HG03045 (cell line): Measurements from ENCODE around the gene DNAH8.
"Not testable (repeated sequence)": the region's sequence is repeated elsewhere in the genome, so short reads cannot be mapped to it uniquely, and the experiment has no call there.

Experiments used
- ATAC-seq: cut with Tn5 transposase; IDR thresholded peaks from one replicate; pipeline ENCODE4 v1.9.1; 2021; ENCODE audit warnings: mild to moderate bottlenecking, moderate library complexity; ENCODE audit not compliant: unreplicated experiment

The DNAH8 gene

DNA sequence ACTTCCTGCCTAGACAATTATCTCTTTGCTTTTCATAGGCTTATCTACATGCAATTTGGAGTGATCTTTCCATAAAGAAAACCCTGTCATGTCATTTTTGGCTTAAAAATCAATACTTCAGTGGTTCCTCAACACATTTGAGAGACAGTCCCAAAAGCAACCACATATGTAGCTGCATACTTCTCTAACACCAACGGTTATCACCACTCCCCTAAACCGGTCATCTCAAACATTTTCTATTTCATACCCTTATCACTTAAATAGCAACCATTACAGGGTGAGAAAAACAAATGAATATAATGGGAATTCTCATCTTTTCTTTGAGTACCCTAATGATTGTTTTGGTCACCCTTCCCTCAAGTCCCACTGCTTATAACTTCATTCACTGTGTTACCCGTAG lies 17.3 kb upstream of the DNAH8 start:
- ATAC-seq, result no peak

DNA sequence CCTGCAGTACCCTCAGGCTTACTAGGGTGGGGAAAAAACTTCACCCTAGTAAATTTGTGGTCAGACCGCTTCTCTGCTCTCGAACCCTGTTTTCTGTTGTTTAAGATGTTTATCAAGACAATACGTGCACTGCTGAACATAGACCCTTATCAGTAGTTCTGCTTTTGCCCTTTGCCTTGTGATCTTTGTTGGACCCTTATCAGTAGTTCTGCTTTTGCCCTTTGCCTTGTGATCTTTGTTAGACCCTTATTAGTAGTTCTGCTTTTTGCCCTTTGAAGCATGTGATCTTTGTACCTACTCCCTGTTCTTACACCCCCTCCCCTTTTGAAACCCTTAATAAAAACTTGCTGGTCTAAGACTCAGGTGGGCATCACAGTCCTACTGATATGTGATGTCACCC lies 15.4 kb upstream of the DNAH8 start:
- ATAC-seq, result not testable (repeated sequence)

DNA sequence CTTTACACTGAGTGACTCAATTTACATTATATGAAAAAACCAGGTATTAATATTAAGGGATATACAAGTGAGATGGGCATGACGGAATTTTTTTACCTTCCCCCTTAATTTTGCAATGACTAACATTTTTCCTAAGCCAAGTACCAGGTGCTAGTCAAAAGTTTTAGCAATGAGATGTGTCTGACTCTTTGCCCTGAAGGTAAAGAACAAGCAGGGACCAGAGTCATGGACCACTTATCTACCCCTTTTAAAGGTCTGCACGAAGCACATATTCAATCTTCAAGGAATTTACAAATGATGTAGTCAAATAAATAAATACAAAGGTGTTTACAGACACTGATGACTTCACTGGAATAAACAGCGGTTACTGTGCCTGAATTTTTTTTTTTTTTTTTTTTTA lies 13.6 kb upstream of the DNAH8 start:
- ATAC-seq, result no peak

DNA sequence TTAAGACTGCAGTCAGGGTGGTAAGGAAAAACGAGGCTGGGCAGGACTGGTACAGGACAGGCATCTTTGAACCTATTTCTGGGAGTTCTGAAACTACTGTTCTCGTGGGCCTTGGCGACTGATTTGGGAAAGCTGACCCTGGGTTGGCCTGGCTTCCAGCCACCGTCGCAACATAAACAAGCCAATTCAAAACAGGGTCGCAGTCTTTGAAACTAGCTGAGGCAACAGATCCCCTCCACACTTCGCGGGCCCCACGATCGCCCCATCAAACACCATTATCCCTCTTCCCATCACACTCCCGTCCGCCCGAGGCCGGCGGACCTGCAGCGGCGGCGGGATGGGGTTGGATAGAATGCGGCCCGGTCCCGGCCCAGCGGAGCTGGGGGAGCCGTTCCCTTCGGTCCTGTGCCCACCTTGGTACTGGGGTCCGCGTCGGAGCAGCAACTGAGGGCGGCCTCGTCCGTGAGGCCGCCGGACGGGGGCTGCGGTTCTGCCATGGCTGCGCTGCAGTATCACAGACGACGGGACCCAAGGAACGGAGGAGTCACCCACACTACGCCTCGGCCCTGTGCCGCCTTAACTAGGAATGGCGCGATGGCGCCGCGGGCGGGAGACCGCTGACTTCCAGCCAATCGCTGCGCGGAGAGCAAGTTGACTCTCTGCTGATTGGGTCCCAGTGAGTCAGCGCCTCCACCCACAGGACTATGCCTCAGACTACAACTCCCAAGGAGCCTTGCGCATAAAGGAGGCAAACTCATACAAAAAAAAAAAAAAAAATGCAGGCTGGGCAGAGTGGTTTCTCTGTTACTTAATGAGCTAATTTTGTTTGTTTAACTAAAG lies 12.3 kb upstream of the DNAH8 start, which contains the start of gene GLO1:
TSS of gene GLO1 (minus strand) at position 588 of the 840 bp plus-strand sequence. CDS start at position 497, 91 bp downstream.
- peak; percentile 99 for ATAC-seq

DNA sequence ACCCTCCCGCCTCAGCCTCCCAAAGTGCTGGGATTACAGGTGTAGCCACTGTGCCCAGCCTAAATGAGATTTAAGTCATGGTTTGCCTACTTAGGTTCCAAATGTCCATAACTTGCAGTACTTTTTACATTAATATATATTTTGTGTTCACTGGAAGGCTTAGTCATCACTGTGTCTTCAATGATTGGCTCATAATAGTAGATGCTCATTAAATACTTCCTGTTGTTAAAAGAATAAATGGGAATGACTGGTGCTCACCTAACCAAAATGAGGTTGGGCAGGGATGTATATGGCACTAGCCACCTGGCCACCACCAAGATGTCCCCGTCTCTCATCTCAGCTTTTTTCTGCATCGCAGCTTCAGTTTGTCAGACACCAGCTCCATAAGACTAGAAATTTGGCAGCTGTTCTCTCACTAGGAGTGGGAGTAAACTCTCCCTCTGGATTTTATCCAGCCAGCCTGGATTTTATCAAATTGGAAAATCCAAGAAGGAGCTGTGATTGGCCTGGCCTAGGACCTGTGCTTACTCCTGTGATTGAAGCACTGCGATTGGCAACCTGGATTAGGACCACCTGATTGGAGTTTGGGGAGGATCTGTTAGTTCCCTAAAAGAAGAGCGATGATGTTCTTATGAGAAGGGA lies 11.0 kb upstream of the DNAH8 start:
- no peak for ATAC-seq

DNA sequence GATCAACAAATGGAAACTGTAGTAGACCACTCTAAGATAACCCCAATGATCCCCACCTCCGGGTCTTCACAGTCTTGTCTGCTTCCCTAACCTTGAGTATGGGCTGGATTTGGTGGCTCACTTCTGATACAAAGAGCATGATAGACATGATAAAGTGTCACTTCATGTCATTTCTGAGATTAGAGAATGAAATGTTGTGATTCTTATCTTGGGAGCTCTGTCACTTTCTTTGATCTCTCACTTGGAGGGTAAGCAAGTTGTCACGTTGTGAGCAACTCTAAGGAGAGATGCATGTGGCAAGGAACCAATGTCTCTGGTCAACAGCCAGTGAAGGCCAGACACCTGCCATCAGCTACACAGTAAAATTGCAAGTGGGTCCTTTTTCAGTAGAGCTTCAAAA lies 9.2 kb upstream of the DNAH8 start:
- no peak for ATAC-seq

DNA sequence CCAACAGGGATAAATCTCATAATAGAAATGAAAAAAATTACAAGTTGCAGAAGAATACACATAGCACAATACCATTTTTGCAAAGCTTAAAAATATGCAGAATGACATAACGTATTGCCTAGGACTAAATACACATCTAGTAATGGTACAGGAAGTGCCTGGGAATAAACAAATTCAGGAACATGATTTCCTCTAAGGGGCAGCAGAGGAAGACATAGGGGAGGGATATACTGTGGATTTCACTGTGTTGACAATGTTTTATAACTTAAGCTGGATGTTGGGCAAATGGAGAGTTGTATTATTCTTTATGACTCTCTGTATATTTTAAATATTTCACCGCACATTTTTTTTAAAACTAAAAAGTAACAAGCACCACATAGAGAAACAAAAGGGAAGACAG lies 6.6 kb upstream of the DNAH8 start:
- ATAC-seq, result no peak

DNA sequence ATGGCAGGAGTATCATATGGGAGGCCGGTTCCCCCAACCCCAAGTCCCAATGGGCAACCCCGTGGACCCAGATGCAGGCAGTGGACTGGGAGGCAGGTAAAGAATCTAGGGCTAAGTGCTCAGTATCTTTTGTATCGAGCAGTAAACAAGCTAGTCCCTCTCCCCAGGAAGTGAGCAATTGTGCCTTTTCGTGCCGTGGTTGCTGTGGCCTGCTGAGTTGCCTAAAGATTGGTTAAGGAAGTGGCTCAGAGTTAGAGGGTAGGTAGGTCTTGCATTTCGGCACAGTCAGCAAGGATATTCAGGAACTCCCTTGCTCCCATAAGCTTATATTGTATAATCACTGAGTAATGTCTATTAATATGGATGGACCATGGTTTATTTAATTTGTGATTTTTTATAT lies 1.3 kb upstream of the DNAH8 start:
- ATAC-seq, result no peak

DNA sequence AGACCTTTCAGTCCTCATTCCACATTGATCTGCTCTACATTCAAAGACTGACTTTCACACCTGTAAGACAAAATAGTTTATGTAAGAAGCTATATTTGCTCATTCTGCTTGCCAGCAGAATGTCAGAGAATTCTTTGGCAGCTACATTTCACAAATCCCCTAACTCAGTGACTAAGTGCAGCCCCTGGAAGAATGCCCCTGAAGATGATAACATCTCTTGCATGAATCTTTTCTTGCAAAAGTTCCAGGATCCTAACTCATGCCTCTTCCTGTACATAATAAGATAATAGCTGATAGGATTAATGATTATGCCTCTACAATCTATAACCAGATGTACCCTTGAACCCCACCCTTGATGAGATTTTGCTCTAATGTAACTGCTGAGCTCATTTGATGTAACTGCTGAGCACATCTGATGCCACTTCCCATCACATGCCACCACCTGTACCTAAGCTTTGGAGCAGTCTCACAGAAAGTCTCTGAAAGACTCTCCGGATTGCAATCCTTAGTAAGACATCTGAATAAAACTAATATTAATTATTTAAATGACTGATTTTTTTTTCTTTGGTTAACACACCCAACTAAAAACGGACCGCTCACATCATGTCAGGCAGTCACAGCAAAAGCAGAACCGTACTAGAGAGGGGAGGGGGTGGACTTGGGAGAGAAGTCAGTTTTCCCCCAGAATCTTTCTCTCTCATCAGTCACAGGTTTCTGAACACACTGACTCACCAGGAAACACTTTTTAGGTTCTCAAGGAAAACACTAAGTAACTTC lies 684 bp upstream of the DNAH8 start:
- ATAC-seq, result no peak

DNA sequence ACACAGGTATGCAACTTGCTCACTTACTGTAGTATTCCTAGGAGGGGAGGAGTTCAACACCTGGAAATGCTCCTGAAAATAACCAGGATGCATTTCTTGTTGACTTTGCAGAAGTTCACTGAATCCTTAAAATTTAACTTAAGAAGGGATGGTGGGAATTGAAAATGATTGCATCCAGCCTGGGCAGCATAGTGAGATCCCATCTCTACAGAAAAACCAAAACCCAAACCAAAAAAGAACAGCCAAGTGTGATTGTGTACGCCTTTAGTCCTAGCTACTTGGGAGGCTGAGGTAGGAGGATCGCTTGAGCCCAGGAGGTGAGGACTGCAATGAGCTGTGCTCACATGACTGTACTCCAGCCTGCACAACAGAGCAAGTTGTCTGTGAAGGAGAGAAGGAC lies 1.7 kb downstream of the DNAH8 start:
- no peak for ATAC-seq

DNA sequence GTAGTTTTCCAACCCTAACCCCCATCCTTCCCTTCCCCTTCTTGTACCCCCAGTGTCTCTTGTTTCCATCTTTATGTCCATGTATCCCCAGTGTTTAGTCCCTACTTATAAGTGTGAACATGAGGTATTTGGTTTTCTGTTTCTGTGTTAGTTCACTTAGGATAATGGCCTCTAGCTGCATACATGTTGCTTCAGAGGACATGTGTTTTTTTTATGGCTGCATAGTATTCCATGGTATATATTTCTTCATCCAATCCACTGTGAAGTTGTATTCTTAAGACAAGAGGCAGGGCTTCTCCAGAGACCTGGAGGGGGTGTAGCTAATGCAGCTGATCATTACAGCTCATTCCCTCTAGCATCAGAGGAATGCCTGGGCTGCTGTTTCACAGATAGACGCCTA lies 4.2 kb downstream of the DNAH8 start:
- ATAC-seq, result no peak

DNA sequence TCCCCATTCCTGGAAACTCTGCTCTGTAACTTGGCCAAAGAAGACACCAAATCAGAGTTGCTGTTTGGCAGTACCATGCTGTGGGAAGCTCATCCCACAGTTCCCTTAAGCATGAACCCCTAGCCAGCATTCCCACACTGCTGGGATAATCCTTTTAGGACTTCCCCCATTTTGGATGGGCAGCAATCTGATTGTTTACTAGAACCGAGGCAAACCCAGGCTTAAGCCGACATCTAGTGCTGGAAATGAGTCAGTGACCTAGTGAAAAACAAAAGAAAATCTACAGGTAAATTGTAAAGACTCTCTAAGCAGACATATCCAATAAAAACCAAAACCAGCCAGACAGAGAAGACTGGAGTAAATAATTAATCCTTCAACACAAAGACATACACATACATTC lies 5.2 kb downstream of the DNAH8 start:
- no peak for ATAC-seq

DNA sequence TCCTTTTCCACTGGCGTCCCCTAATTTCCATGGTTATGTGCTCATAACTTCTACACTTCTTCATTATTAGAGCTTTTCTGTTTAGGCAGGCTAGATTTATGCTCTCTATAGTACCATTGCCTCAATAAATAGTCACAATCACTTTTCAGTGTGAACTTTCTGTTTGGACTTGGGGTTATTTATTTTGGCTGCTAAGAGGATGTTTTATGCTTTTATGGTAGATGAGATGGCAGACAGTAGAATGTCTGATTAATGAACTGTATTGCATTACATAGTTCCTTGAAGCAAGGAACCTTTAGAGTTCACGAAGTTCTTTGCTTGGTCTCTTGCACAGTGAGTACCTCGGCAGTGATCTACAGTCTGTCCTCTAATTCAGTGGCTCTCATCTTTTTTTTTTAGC lies 6.9 kb downstream of the DNAH8 start:
- no peak for ATAC-seq

DNA sequence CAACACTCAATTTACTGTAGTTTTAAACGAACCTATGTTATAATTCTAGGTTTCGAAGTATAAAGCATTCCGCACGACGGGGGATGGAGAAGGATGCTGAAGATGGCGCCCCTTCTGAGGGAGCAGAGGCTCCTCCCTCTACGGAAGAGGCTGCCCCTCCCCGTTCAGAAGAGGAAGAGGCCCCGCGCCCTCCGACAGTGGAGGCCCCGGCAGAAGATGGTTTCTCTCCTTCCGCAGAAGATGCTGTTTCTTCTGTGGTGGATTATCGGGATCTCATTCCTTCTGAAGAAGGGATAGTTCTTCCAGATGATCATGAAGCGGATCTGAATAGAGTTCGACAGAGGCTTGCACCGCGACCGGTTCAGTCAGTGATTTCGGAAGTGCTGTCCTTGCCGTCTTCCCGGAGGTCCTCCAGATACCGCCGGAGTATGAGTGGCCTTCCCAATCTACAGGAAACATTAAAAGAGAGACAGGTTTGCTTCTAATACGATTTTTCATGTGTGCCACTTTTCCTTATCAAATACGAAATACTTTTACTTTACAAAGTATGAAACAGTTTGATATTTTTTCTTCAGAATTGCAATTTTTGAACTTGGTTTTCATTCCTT lies 7.7 kb downstream of the DNAH8 start:
- ATAC-seq, result no peak

DNA sequence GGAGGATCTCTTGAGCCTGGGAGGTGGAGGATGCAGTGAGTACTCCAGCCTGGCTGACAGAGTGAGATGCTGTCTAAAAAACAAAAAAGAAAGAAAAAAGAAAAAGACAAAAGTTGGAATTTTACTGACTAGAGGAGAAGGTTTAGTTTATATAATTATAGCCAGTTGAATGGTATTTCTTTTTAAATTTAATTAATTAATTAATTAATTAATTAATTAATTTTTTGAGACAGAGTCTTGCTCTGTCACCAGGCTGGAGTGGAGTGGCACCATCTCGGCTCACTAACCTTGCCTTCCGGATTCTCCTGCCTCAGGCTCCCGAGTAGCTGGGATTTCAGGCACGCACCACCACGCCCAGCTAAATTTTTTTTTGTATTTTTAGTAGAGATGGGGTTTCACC lies 8.7 kb downstream of the DNAH8 start:
- ATAC-seq, result no peak

DNA sequence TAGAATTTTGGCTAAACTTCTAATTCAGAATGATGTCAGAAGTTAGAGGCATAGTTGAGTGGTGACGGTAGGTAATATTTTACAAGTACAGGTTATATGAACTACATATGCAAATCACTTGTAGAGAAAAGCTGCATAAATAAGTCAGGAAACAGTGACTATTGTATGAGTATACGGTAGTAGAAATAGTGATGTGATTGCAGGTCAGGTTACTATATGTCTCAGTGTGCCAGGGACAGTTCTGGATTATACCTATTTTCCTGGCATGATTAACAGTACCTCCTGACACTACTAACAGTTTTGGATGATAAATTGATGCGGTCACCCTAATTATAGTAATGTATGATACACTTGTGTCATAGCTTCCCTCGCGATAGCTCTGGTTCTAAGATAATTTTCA lies 9.2 kb downstream of the DNAH8 start:
- no peak for ATAC-seq

DNA sequence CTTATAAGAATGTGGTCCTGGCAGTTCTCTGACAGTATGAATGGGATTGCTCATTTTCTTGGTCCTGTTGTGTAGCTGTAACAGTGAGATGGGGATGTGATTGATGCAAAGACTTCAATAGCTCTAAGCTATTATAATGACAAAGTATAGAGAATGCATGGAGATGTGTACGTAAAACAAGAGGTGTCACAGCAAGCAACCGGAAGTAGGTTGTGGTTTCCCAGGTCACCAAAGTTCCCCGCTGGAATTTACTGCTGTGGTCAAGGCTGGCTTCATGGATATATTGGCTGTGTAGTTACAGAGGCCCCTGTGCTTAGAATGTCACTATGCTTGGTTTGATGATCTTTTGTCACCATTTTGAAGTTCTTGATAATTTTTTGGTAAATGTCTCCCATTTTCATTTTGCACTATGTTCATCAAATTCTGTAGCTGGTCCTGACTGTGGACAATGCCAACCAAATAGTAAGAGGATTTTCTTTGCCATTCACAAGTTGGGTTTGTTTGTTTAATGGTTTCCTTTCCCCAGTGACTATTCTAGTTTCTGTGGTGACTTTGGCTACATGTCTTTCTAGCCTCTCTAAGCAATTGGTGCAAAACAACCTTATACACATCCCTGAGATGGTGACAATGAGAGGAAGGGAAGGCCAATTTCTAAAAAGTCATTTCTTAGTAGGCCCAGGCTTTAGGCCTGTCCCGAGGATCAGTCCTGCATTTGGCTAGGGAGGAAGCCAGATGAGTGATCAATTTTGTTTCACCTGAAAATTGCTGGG lies 10.5 kb downstream of the DNAH8 start:
- ATAC-seq, result no peak

DNA sequence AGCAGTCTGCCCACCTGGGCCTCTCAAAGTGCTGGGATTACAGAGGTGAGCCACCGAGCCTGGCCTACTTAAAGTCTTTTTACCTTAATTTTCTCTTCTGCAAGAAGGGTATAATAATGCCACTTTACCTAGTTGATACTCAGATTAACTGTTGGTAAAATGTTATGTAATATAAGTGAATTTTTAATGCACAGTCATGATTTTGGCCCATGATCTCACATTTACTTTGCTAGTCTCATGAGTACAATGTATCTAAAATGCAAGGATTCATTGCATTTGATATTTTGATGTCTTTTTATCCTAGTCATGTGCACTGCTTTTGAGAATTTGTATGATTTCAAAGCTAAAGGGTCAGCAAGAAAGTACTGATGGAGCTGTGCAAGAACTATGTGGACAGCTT lies 13.1 kb downstream of the DNAH8 start:
- ATAC-seq, result no peak

DNA sequence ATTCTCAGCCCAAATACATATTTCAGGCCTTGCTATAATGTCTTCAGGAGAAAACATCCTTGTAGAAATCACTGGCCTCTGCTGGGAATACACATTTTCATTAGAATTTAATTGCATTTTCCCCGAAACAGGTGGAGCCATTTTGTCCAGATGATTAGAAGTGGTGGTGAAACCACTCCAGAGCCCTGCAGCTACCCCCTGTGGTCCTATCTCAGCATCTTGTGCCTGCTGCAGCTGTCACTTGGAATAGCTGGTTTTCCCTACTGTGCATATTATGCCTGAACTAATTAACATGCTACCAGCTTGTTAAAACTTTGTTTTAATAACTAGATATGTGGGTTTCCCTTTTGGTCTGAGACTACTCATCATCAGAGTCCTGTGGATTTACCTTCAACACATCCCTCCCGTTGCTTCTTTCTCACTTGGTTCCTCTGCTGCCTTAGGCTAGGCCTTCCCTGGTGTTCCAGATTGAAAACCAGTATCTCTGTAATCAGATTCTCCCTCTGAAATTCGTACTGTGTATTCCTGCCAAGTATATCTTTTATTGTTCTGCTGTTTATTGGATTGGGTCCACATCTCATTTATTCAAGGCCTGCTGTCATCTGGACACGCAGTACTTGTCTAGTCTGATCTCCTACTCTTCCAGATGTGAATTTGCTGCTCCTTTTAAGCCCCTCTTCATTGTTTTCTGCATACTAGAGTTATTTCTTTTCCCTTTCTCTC lies 15.2 kb downstream of the DNAH8 start:
- no peak for ATAC-seq

DNA sequence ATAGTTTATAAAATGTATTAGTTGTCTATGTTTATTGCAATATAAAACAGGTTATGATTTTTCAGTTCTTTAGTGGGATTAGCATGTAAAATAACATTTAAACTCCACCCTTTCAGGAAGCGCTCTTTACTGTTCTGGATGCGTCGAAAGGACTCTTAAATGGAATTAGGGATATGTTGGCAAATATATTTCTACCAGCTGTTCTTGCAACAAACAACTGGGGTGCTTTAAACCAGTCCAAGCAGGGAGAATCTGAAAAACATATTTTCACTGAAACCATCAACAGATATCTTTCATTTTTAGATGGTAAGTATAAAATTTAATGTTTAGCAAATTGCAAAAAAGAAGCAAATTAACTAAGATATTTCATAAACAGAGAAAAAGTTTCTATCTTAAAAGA lies 21.8 kb downstream of the DNAH8 start:
- no peak for ATAC-seq
